ENCODE results near the gene TBL3. TPM values are rescaled to one million over a fixed set of nuclear protein-coding genes. Genes with fewer than 3 reads are reported as not detected.
"Not testable (repeated sequence)": the region's sequence is repeated elsewhere in the genome, so short reads cannot be mapped to it uniquely, and the experiment has no call there.

Gene TBL3
- total RNA-seq, 2 experiments from 2014 or later = 47.4 to 48.6 TPM

GRCh38 chr16:1936945-1937479 lies 34.8 kb upstream of the TBL3 start:
- no peaks in the 10 kb centered on the region for H3K27me3 Mint-ChIP-seq
- peaks cover 9% of the 10 kb centered on the region for H3K4me1 Mint-ChIP-seq
- POLR2A ChIA-PET = no interaction called here
- ATAC-seq (no peak), DNase-seq (no peak)
- H3K27ac Mint-ChIP-seq = no peak overlapping the region
- CTCF ChIA-PET = interaction anchor here (0.9 kb wide), 1 partner anchor 8 kb away, joined by 3 read pairs; no protein-coding TSS in a partner anchor
- H3K4me3 Mint-ChIP-seq = no peak overlapping the region
- H3K36me3 Mint-ChIP-seq (ENCODE audit: low read depth) = peaks cover 4% of the 10 kb centered on the region
- intact Hi-C loops (cut with DNase I, micrococcal nuclease) = no loop called here
- H3K9me3 Mint-ChIP-seq (ENCODE audit: low read depth) = no peaks in the 10 kb centered on the region

- CTCF ChIA-PET = interaction anchor here (4.3 kb wide), 1 partner anchor 10 kb away, joined by 16 read pairs; no protein-coding TSS in a partner anchor
- ATAC-seq (no peak), DNase-seq (no peak)
- H3K4me1 Mint-ChIP-seq = peaks cover 13% of the 10 kb centered on the region
- H3K27me3 Mint-ChIP-seq = no peaks in the 10 kb centered on the region
- H3K9me3 Mint-ChIP-seq (ENCODE audit: low read depth) = no peaks in the 10 kb centered on the region
- no peak overlapping the region for H3K27ac Mint-ChIP-seq
- intact Hi-C loops (cut with DNase I, micrococcal nuclease) = no loop called here
- no peak overlapping the region for H3K4me3 Mint-ChIP-seq
- POLR2A ChIA-PET = no interaction called here
- peaks cover 4% of the 10 kb centered on the region for H3K36me3 Mint-ChIP-seq (ENCODE audit: low read depth)
Observed at GRCh38 chr16:1938316-1938715, 33.5 kb upstream of the TBL3 start.

- H3K4me3 Mint-ChIP-seq = no peak overlapping the region
- H3K27ac Mint-ChIP-seq = no peak overlapping the region
- H3K4me1 Mint-ChIP-seq = peaks cover 17% of the 10 kb centered on the region
- POLR2A ChIA-PET = no interaction called here
- intact Hi-C loops (cut with DNase I, micrococcal nuclease) = no loop called here
- CTCF ChIA-PET = interaction anchor here (4.3 kb wide), 1 partner anchor 11 kb away, joined by 16 read pairs; no protein-coding TSS in a partner anchor
- H3K27me3 Mint-ChIP-seq = no peaks in the 10 kb centered on the region
- no peaks in the 10 kb centered on the region for H3K9me3 Mint-ChIP-seq (ENCODE audit: low read depth)
- H3K36me3 Mint-ChIP-seq (ENCODE audit: low read depth) = peaks cover 4% of the 10 kb centered on the region
- ATAC-seq (no peak), DNase-seq (no peak)
Observed at GRCh38 chr16:1938910-1939309, 32.9 kb upstream of the TBL3 start.

- H3K27ac Mint-ChIP-seq; H3K27me3 Mint-ChIP-seq; DNase-seq; H3K9me3 Mint-ChIP-seq (ENCODE audit: low read depth); ATAC-seq; H3K4me3 Mint-ChIP-seq; H3K36me3 Mint-ChIP-seq (ENCODE audit: low read depth): not testable (repeated sequence)
- ChIA-PET CTCF (interaction anchor here (0.6 to 4.3 kb wide), 3 partner anchors 12 to 766 kb away, joined by 3 to 16 read pairs (median 3); no protein-coding TSS in a partner anchor), POLR2A (interaction anchor here (0.5 to 0.6 kb wide), 2 partner anchors 248 to 607 kb away, joined by 4 read pairs; no protein-coding TSS in a partner anchor)
- intact Hi-C loops (cut with DNase I, micrococcal nuclease) = loop anchor here in 1 of 2 experiments (5.0 to 10.0 kb wide), 3 partner anchors 197 to 595 kb away; partner anchors contain the start of genes PKD1 and UQCC4
- H3K4me1 Mint-ChIP-seq = peaks cover 26% of the 10 kb centered on the region
Observed at GRCh38 chr16:1939833-1940232, 32.0 kb upstream of the TBL3 start.

GRCh38 chr16:1940273-1941161 lies 31.3 kb upstream of the TBL3 start:
- Mint-ChIP-seq H3K27me3 (no peaks in the 10 kb centered on the region), H3K4me1 (peaks cover 26% of the 10 kb centered on the region), H3K36me3 (ENCODE audit: low read depth) (peaks cover 4% of the 10 kb centered on the region), H3K27ac (no peak overlapping the region), H3K9me3 (ENCODE audit: low read depth) (no peaks in the 10 kb centered on the region), H3K4me3 (no peak overlapping the region)
- DNase-seq (no peak), ATAC-seq (no peak)
- ChIA-PET CTCF (interaction anchor here (0.6 to 4.3 kb wide), 3 partner anchors 12 to 580 kb away, joined by 3 to 16 read pairs (median 3); no protein-coding TSS in a partner anchor), POLR2A (interaction anchor here (0.5 to 1.1 kb wide), 6 partner anchors 8 to 608 kb away, joined by 3 to 4 read pairs (median 4); partner anchors contain the start of genes RPS2 and TRAF7)
- intact Hi-C loops (cut with DNase I, micrococcal nuclease) = loop anchor here in 1 of 2 experiments (5.0 to 10.0 kb wide), 3 partner anchors 197 to 596 kb away; partner anchors contain the start of genes PKD1 and UQCC4

GRCh38 chr16:1941162-1942046 lies 30.4 kb upstream of the TBL3 start:
- intact Hi-C loops (cut with DNase I, micrococcal nuclease) = loop anchor here in 1 of 2 experiments (2.0 to 10.0 kb wide), 4 partner anchors 196 to 597 kb away; partner anchors contain the start of genes PKD1 and UQCC4
- no peak for DNase-seq
- peaks cover 4% of the 10 kb centered on the region for H3K36me3 Mint-ChIP-seq (ENCODE audit: low read depth)
- peaks cover 26% of the 10 kb centered on the region for H3K4me1 Mint-ChIP-seq
- H3K4me3 Mint-ChIP-seq = peak overlapping the region; percentile 80
- H3K27ac Mint-ChIP-seq = no peak overlapping the region
- H3K9me3 Mint-ChIP-seq (ENCODE audit: low read depth) = no peaks in the 10 kb centered on the region
- ATAC-seq = no peak
- ChIA-PET CTCF (interaction anchor here (0.6 to 4.3 kb wide), 3 partner anchors 9 to 235 kb away, joined by 3 to 16 read pairs (median 4); partner anchors contain the start of gene MAPK8IP3), POLR2A (interaction anchor here (0.6 to 1.1 kb wide), 4 partner anchors 10 to 214 kb away, joined by 3 read pairs; partner anchors contain the start of genes RPS2 and TRAF7)
- H3K27me3 Mint-ChIP-seq = no peaks in the 10 kb centered on the region

- POLR2A ChIA-PET = interaction anchor here (0.8 to 1.8 kb wide), 5 partner anchors 23 to 213 kb away, joined by 3 to 10 read pairs (median 3); partner anchors contain the start of genes NUBP2, RPS2, SPSB3 and TRAF7
- CTCF ChIA-PET = interaction anchor here (0.6 to 4.3 kb wide), 3 partner anchors 8 to 18 kb away, joined by 3 to 16 read pairs (median 4); no protein-coding TSS in a partner anchor
Observed at GRCh38 chr16:1942047-1942809, 29.6 kb upstream of the TBL3 start.

GRCh38 chr16:1942810-1943726 lies 28.8 kb upstream of the TBL3 start, which contains the start of gene MSRB1:
MSRB1 (minus strand) TSS chr16:1943199; CDS start chr16:1943156, 43 bp downstream.
- ChIA-PET POLR2A (interaction anchor here (0.5 to 1.9 kb wide), 12 partner anchors 12 to 1225 kb away, joined by 3 to 14 read pairs (median 5); partner anchors contain the start of genes FAHD1, HAGH, LMF1 and NUBP2), CTCF (interaction anchor here (0.5 to 1.5 kb wide), 6 partner anchors 12 to 197 kb away, joined by 3 to 5 read pairs (median 4); partner anchors contain the start of gene RPL3L)
- Mint-ChIP-seq H3K9me3 (ENCODE audit: low read depth) (no peaks in the 10 kb centered on the region), H3K27me3 (no peaks in the 10 kb centered on the region), H3K27ac (peak within 1 kb of the TSS; percentile 82), H3K36me3 (ENCODE audit: low read depth) (peaks cover 4% of the 10 kb centered on the region), H3K4me3 (peak within 1 kb of the TSS; percentile 80), H3K4me1 (peaks cover 26% of the 10 kb centered on the region)
- peak; percentile 100 for DNase-seq
- ATAC-seq = peak; percentile 97
- intact Hi-C loops (cut with DNase I, micrococcal nuclease) = loop anchor here (1.0 to 10.0 kb wide), 21 partner anchors 14 to 598 kb away; partner anchors contain the start of genes NDUFB10 (in 2 of the 2), CCNF (in 1 of the 2), E4F1 (in 1 of the 2) and GFER (in 1 of the 2)

More at GRCh38 chr16:1942047-1942809, 29.6 kb upstream of the TBL3 start:
- peaks cover 4% of the 10 kb centered on the region for H3K36me3 Mint-ChIP-seq (ENCODE audit: low read depth)
- H3K9me3 Mint-ChIP-seq (ENCODE audit: low read depth) = no peaks in the 10 kb centered on the region
- H3K4me3 Mint-ChIP-seq = peak overlapping the region; percentile 80
- no peaks in the 10 kb centered on the region for H3K27me3 Mint-ChIP-seq
- intact Hi-C loops (cut with DNase I, micrococcal nuclease) = loop anchor here in 1 of 2 experiments (2.0 to 10.0 kb wide), 4 partner anchors 195 to 597 kb away; partner anchors contain the start of genes PKD1 and UQCC4
- DNase-seq (peak; percentile 52), ATAC-seq (no peak)
- peaks cover 26% of the 10 kb centered on the region for H3K4me1 Mint-ChIP-seq
- no peak overlapping the region for H3K27ac Mint-ChIP-seq
